ENCODE results near the gene RAB11FIP4.

Gene RAB11FIP4

DNA sequence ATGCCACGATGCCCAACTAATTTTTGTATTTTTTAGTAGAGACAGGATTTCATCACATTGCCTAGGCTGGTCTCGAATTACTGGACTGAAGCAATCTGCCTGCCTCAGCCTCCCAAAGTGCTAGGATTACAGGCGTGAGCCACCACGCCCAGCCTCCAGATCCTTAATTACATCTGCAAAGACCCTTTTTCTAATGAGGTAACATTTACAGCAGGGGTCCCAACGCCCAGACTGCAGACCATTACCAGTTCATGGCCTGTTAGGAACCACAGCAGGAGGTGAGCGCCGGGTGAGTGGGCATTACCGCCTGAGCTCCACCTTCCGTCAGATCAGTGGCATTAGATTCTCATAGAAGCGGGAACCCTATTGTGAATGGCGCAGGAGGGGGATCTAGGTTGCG, 4.0 kb upstream of the RAB11FIP4 start:
- DNase-seq: peak; percentile 26

DNA sequence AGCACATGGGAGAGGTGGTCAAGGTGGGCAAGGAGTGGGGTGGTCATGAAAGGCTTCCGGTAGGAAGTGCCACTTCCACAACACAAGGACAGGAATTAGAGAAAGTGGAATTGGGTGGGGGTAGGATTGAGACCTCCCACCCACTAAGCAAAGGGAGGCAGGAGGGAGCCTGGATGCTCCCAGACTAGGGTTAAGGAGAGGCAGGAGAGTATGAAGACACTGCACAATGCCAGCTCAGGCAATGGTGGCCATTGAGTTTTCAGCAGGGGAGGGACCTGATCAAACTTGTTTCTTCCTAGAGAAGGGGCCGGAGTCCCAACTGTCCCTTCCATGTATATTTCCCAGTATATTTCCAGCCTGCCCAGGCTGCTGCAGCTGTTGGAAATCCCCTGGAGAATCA, 3.1 kb upstream of the RAB11FIP4 start:
- DNase-seq: peak; percentile 7

DNA sequence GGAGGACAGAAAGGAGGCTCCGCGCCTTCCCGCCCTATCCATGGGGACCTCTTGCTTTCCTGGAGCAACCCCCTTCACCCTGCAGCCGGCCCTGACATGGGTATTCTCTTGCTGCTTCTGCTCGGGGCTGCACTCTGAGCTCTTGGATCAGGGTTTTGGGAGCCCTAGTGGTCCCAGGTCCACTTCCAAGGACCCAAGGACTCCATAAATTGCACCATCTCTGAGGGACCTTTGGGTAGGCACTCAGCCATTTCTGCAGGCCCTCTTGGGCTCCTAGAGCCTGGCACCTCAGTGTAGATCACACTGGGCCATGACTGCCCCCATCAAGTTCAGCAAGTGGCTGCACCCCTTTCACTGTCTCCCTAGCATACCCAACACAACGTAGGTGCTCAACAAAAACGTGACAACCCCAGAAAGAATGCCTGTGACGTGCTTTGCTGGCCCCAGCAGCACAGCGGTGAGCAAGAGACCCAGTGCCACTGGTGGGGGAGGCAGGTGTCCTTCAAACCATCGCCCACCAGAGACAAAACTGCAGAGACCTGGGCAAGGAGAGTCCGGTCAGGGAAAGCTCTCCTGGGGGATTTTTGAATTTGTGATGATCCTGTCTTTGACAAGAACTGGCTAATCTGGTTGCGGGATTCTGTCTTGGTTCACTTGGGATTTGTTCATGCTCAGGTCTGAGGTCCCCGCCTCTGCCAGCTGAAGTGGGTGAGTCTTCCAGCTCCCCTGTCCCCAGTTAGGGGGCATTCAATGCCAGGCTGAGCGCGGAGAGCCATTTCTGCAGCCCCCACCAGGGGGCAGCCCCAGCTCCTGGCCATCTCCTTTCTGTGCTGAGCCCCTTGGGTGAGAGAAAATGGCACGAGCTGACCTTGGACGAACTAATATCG, 2.5 kb upstream of the RAB11FIP4 start:
- DNase-seq: peak; percentile 80

DNA sequence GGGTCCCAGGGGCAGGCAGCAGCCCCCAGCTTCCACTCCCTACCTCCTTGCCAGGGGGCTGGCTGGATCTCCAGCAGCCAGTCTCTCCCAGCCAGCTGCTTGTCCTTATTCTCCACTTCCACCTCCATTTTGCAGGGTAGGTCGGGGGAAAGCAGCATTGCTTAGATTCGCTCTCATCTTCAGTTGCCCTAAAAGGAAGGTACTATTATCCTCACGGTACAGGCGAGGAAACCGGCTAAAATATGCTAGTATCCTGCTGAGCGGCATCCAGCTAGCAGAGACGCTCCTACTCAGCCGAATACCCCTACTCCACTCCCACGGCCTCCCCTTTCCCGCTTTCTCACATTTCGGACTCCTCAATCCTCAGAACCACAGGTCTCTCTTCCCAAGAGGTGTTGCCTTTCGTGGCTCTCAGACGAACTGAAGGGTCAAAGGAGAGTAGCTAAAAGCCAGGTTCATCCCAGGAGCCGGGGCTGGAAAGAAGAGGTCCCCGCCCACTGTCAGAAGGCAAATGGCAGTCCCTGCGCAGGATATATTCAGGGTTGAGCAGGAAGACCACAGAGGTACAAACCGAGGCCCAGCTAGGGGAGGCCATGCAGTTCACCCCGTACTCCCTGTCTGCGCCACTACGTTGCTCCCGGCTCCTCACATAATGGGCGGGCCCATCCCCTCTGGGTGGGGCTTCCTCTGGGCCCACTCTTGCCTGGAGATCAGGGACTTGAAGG, 1.7 kb upstream of the RAB11FIP4 start:
- peak; percentile 55 for DNase-seq

DNA sequence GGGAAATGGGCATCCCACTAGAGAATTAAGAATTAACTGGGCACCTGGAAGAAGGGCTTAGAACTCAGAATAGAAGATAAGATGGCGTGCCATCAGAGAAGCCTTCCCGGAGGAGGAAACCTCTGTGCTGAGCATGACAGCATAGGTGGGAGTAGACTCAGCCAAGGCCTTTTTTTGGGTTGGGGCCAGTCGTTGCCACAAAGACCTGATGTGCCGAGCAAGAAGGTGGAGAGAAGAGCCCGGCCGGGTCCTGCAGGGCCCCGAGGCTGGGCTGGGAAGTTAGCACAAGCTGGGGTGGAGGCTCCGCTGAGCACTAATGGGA, 1.1 kb upstream of the RAB11FIP4 start:
- no peak for DNase-seq

DNA sequence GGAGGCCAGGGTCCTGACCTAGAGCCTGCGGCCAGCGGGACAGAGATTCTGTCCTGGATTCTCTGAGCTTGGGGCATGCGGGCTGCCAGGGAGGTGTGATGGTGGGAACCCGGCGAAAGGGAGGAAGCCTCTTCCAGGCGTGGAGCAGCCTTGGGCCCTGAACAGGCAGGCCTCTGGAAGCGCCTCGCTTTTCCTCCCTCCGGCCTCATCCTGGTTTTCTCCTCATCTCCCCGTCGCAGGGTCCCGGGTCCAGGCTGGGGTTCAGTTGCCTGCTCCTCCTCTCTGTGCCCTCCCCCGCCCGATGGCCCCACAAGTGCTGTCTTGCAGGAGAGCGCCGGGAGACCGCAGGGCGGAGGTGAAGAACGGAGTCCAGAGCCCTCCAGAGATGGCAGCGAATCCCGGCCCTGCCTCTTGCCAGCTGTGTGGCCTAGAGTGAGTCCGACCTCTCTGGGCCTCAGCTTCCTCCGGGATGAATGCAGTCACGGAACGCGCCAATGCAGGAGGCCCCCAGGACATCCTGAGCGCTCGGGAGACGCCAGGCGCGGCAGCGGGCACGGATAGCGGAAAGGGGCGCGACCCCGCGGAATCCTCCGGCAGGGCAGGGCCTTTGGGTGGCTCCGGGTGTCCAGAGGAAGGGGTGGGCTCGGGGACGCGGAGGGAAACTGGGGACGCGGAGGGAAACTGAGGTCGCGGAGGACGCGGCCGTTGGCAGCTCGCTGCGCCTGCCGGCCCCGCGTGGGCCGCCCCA, 553 bp upstream of the RAB11FIP4 start:
- DNase-seq: peak; percentile 60

DNA sequence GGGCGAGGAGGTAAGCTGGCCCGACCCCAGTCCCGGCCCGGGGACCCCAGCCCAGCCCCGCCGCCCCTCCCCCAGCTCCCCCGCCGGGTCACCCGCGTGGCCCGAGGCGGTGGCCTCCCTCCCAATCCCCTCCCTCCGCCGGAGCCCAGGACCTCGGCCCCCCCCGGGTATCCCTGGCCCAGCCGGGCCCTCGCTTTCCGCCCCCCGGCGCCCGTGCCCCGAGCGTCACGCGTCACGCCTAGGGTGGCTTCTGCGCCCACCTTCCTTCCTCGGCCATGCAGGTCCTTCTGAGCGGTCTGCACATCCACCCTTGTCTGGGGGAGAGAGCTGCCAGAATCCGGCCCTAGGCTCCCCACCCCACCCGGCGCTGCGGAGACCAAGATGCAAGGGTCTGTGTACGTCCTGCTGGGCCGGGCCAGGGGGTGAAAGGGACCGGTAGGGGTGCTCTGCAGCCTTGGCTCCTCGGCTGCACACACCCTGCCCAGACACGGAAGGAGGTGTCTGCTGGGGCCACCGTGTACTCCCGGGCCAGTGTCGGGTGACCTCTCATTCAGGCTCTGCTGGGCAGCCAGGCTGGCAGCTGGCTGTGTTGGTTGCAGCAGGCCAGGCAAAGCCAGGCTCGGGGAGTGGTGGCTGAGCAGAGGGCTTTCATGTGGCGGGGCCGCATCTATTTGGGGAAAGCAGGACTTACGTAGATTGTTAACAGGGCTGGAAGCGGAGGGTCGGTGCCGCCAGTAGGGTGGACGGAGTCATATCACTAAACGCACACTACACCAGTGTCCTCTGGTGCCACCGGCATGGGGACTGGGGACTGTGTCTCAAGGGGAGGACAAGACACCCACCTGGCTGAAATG, 754 bp downstream of the RAB11FIP4 start:
- peak; percentile 59 for DNase-seq

DNA sequence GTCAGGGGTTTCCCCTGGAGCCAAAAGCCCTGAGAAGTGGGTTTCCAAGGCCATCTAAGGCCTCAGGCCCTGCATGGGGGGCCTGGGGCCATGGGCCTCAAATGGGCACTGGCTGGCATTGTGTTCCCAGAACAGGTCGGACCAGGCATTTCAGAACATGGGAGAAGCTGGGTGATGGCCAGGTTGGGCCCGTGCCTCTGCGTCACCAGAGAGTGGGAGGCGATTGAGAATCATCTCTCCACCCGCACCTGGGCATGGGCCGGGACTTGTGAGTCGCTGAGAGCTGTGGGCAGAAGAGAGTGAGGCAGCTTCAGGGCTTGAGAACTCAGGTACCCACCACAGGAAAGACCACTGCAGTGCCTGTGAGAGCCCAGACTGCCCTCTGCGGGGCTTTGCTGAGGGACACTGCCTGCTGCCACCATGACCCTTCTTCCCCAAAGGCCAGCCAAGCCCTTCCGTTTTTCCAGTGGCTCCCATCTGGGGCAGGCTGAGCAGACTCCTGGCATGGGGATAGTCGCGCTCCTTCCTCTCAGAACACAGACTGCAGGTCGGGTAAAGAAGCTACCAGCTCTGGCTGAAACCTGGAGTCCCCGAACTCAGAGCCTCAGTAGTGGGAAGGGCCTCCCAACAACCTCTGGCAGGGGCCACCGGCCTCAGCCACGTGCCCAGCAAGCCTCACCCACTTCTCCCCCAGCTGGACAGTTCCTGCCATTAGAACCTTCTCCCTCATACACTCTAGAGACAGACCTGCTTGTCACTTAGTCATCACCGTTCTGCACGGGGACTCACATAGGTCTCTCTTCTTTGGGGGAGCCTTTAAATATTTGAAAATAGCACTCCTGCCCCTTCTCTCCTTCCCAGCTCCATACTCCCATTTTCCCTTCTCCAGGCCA, 1.6 kb downstream of the RAB11FIP4 start:
- peak; percentile 53 for DNase-seq

DNA sequence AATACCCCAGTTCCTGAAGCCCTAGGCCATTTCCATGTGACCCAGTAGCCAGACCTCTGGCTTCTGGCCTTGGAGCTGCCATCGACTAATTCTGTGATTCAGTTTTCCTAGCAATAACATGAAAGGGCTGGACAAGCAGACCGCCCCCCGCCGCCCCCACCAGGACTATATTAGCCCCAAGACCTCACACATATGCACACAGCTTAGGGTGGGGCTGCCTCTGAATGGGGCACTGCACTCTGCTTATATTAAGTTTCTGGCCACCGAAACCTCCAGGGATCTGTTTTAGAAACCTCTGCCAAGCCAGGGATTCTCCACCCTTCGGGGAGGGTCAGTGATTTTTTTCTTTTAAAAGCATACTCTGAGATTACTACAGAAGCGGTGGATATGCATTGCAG, 2.3 kb downstream of the RAB11FIP4 start:
- DNase-seq: peak; percentile 35

DNA sequence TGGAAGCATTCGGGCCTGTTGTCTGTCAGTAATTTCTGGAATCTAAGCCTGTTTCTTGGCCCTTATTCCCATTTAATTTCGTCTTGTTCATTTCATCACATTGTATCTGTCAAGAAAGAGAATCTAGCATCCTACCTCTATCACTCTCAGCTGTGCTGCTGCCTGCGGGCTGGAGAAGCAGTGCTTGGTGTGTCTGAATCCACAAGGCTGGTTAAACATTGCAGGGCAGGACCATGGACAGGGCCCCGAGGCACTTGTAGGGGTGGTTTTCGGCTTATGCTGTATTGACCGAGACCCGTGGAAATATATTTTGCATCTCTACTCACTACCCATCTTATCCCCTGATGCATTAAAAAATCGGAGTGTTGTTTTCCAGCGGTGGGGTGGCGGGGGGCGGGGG, 3.1 kb downstream of the RAB11FIP4 start:
- DNase-seq: peak; percentile 71

DNA sequence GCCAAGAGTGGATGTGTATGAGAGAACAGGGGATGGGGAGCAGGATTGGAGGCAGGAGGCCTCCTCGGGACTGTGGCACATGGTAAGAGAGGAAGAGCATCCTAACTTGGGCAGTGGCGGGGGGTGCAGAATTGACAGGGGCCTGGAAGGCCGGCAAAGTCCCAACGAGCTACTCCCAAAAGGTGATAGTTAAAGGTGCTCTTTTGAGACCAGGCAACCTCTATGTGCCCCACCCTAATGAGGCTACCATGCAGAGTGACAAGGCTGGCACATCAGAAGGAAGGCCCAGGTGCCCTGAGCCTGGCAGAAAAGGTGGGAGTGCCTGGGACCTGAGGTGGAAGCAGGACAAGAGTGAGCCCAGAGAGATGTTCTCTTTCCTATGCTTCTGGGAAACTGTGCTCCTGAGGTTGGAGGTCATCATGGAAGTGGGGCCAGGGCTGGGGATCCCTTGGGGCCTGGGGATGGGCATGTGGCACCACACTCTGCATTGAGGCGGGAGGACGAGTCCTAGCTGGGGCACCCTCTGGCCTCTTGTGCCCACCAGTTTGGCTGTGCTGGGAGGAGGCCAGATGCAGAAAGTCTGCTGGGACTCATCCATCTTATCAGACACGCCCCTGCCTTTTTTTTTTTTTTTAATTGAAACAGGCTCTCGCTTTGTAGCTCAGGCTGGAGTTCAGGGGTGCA, 5.9 kb downstream of the RAB11FIP4 start:
- peak; percentile 30 for DNase-seq

DNA sequence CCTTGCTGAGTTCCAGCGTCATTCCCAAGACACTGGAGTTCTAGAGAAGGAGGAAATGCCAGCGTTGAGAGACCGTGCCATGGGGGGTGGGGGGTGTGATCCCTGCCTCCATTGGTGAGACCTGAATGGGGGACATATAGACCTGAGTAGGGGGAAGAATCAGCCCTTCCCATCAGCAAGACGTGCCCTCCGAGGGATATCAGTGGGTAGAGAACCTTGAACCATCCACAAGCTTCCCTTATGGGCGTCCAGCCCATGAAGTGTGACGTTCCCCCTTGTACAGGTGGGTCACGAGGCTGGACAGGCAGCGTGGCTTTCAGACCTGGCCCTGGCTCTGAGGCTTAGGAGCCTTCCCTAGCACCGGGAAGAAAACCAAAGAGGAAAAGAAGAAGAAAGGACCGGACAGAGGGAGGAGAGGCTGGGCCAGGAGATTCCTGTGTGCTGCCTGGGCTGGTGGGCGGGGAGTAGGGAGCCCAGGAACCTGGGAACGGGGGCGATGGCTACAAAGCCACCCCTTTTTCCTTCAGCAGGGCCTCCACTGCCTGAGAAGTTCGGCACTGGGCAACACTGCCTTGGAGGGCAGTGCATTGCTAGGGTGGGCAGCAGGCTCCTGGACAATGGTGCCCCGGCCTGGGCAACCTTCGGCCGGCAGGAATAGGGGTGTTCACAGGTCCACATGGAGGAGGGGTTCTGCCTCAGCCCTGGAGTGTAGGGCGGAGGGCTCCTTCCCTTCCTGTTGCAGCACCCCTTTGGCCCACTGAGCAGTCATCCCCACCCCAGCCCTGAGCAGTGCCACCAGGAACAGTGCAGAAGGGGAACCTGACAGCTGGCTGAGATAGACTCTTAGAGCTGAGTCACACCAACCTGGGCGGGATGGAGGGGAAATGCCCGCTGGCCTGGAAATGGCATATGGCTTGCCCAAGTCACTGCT, 7.2 kb downstream of the RAB11FIP4 start:
- peak; percentile 19 for DNase-seq

DNA sequence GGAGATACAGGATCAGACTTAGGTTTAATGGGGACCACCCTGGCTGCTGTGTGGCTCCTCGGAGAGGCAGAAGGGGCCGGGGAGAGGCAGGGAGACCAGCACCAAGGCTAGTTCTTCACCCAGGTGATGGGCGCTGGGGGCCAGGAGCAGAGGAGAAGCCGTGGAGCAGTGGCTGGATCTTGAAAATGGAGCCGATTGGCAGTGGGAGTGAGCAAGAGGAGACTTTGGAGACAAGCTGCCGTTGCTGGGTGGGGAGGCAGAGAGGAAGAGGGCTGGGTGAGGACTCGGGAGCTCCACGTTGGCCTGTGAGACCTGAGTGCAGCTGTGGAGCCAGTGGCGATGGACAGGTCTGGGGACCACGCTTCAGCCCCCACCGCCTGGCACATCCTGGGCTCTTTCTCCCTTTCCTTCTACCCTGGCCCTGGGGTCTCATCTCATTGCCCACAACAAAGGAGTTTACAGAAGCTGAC, 9.0 kb downstream of the RAB11FIP4 start:
- no peak for DNase-seq

DNA sequence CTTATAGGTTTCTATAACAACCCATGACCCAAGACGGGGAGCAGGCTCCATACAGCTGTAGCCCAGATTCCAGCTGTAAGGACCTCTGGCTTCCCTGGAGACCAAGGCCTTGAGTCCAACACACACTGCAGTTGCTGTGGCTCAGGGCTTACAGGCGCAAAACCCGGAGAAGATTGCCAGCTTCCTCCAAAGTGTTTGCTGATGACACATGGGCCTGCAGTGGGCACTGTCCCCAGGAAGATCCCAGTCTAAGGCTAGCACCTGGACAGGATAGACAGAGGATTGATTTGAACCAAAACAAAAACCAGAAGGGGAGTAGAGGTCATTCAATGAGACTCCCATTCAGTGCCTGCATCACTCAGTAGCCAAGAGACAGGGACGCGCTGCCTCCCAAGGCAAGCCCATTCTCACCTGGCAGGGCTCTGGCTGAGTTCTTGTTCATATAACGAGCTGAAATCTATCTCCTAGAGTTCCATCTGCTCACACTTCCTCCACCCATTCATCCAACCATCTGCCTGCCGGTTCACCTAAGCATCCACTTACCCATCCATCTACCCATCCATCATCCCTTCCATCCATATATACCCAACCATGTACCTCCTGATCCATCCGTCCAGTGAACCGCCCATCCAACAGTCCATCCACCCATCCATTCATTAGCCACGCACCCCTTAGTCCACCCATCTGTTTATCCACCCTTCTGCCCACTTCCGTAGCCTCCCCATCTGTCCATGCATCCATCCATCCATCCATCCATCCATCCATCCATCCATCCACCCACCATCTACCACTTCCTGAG, 10.2 kb downstream of the RAB11FIP4 start:
- DNase-seq: no peak

DNA sequence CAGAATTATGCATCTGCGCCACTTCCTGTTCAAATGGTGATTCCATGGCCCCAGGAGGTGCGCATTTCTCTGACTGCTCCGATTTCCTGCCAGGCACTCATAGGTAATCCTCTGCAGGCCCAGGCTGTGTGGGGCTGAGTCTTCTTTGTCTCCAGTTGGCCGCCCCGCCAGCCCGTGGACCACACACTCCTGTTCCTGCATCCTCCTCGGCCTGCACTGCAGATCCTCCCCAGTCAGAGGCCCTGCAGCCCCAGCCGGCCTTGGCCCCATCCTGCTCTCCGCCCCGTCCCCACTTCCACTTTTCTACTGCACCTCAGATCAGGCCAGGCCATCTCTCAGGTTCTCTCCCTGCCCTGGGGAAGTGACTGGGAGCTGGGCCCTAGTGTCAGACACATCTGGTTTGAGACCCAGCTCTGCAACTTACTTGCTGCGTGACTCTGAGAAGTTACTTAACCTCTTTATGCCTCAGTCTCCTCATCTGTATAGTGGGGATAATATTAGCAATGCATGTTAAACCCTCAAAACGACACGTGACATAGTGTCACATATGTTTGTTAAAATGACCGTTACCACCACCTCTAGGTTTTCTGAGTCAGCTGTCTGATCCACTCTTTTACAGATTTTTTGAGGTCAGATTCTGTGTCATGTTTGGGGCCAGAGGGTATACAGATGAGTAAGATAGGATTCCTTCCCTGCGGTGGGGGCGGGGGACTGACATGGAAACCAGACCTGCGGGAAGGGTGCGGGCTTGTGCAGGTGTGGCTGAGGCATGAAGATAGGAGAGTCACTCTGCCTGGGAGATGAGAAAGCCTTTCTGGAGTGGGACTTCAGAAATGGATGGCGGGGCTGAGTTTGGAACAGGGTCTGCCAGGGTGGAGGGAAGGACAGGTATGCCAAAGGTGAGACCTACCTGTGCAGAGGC, 12.8 kb downstream of the RAB11FIP4 start:
- no peak for DNase-seq

DNA sequence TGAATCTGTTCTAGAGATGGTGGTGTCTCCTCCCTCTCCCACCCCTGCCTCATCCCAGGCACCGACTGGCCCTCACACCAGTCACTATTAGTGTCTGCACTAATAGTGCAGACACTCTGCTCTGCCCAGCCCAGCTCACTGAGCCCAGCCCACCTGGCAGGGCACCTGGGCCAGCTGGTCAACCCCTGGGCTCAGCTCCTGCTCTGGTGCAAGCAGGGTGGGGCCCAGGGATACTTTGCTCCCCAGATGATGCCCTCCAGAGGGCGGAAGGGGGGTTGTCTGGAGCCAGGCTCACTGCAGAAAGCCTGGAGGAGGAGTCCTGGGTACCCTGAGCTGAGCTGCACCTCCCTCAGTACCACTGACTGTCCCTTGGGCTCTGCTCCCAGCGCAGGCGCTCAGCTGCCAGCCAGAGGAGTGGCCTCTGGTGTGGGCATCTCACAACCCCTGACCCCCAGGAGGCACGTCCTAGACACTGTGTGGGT, 14.5 kb downstream of the RAB11FIP4 start:
- DNase-seq: no peak

DNA sequence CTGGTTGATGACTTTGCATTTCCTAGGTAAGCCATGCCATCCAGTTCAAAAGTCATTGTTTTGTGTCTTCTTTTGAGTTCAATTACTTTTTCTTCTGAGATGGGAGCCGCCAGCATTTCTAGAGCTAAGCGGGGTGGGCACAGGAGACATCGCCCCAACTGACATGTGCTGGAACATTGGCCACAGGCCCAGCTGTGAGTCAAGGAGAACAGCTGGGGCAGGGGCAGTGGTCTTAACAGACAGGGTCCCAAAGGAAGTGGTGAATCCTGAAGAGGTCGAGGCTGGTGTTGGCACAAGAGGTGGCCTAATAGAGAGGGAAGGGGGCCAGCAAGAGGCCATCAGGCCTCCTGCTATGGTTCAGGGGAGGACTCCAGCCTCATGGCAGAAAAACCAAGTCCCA, 17.1 kb downstream of the RAB11FIP4 start:
- no peak for DNase-seq
